HL-60 (cell line): ENCODE data around the gene TRPM2.

Source experiments
- DNase-seq, 2 experiments: peaks; one replicate each; pipeline ENCODE4 v3.0.0-alpha.2; 2010 to 2020; ENCODE audit warnings: low read depth in 1 of 2, low spot score in 1 of 2
- H3K27ac ChIP-seq: fragments of 250-450 bp; sonication (Bioruptor Pico); replicated peaks from 2 replicates; pipeline ENCODE4 v1.5.1; 2020; ENCODE audit warnings: mild to moderate bottlenecking, moderate library complexity
- H3K27me3 ChIP-seq: fragments of 250-450 bp; sonication (Bioruptor Pico); 2 replicates; pipeline ENCODE4 v1.5.1; 2021; ENCODE audit warnings: mild to moderate bottlenecking, moderate library complexity; ENCODE audit not compliant: insufficient read depth, poor library complexity, severe bottlenecking
- H3K4me3 ChIP-seq: replicated peaks from 2 replicates; pipeline ENCODE4 v1.5.1; 2011; ENCODE audit warnings: mild to moderate bottlenecking, control low read depth, low read length; ENCODE audit not compliant: insufficient read depth
- CTCF ChIP-seq: IDR thresholded peaks from one replicate; pipeline ENCODE4 v1.5.1; 2011; ENCODE audit warnings: low read length, control low read depth, inconsistent platforms; ENCODE audit not compliant: insufficient read depth
- GABPA ChIP-seq: IDR thresholded peaks from 2 replicates; pipeline ENCODE4 v1.6.1; 2012; ENCODE audit warnings: low read depth
- POLR2AphosphoS5 ChIP-seq: IDR thresholded peaks from 2 replicates; pipeline ENCODE4 v1.6.1; 2012; ENCODE audit warnings: low read depth
- REST ChIP-seq: IDR thresholded peaks from 2 replicates; pipeline ENCODE4 v1.6.1; 2012; ENCODE audit warnings: low read depth; ENCODE audit not compliant: insufficient replicate concordance
- SPI1 ChIP-seq: IDR thresholded peaks from 2 replicates; pipeline ENCODE4 v1.6.1; 2012; ENCODE audit warnings: low read depth, mild to moderate bottlenecking, borderline replicate concordance

TRPM2 gene

GRCh38 chr21:44315691-44316203 lies 37.7 kb upstream of the TRPM2 start:
- Histone ChIP-seq H3K27me3 (no peaks in the 10 kb centered on the region), H3K4me3 (no peak overlapping the region), H3K27ac (no peak overlapping the region)
- DNase-seq: no peak
- no peak for TF ChIP-seq GABPA
- no peak for TF ChIP-seq CTCF
- no peak for TF ChIP-seq REST
- no peak for TF ChIP-seq POLR2AphosphoS5
- TF ChIP-seq SPI1: no peak

GRCh38 chr21:44316277-44316900 lies 37.0 kb upstream of the TRPM2 start:
- H3K4me3 ChIP-seq: no peak overlapping the region
- no peak; the same call in 1 of the 2 replicates for TF ChIP-seq POLR2AphosphoS5
- no peak for TF ChIP-seq CTCF
- TF ChIP-seq REST: no peak
- no peak for TF ChIP-seq GABPA
- no peak for TF ChIP-seq SPI1
- no peaks in the 10 kb centered on the region for H3K27me3 ChIP-seq
- no peak for DNase-seq
- no peak overlapping the region for H3K27ac ChIP-seq

GRCh38 chr21:44317241-44317782 lies 36.1 kb upstream of the TRPM2 start:
- Histone ChIP-seq H3K27ac (no peak overlapping the region), H3K27me3 (no peaks in the 10 kb centered on the region), H3K4me3 (no peak overlapping the region)
- DNase-seq: no peak
- no peak for TF ChIP-seq POLR2AphosphoS5
- no peak for TF ChIP-seq CTCF
- no peak for TF ChIP-seq REST
- TF ChIP-seq GABPA: no peak
- no peak for TF ChIP-seq SPI1
